Liver (tissue), 3 donors: ENCODE data around the gene KSR2.
"Not testable (repeated sequence)": the region's sequence is repeated elsewhere in the genome, so short reads cannot be mapped to it uniquely, and the experiment has no call there.

ENCODE experiments used
- FOXA2 ChIP-seq: IDR thresholded peaks from 2 replicates; pipeline ENCODE4 v1.6.1; 2016; ENCODE audit warnings: antibody characterized with exemption
- GABPA ChIP-seq, 2 donors: IDR thresholded peaks in 1 of 2; conservative IDR thresholded peaks in 1 of 2; 2 replicates each; pipeline ENCODE4 v1.6.1; 2016; ENCODE audit warnings: antibody characterized with exemption in 2 of 2, mild to moderate bottlenecking in 1 of 2, moderate library complexity in 1 of 2
- JUND ChIP-seq, 2 donors: IDR thresholded peaks; 2 replicates each; pipeline ENCODE4 v1.6.1; 2016; ENCODE audit warnings: antibody characterized with exemption in 2 of 2
- REST ChIP-seq: IDR thresholded peaks from 2 replicates; pipeline ENCODE4 v1.6.1; 2016; ENCODE audit warnings: antibody characterized with exemption, mild to moderate bottlenecking
- SP1 ChIP-seq: IDR thresholded peaks from 2 replicates; pipeline ENCODE4 v1.6.1; 2018; ENCODE audit warnings: antibody characterized with exemption, mild to moderate bottlenecking
- YY1 ChIP-seq: IDR thresholded peaks from 2 replicates; pipeline ENCODE4 v1.6.1; 2016; ENCODE audit warnings: antibody characterized with exemption, mild to moderate bottlenecking
- TF ChIP-seq, protein P1 (sequence below): fragments of 150-350 bp; IDR thresholded peaks from 2 replicates; pipeline ENCODE4 v1.5.1; 2017; ENCODE audit warnings: improper control_type of control experiment, low read depth, low read length; ENCODE audit not compliant: missing input control
- TF ChIP-seq, protein P2 (sequence below): IDR thresholded peaks from 2 replicates; pipeline ENCODE4 v1.6.1; 2016; ENCODE audit warnings: antibody characterized with exemption
- donor health status: healthy.
- donor health status: healthy.

DNA sequence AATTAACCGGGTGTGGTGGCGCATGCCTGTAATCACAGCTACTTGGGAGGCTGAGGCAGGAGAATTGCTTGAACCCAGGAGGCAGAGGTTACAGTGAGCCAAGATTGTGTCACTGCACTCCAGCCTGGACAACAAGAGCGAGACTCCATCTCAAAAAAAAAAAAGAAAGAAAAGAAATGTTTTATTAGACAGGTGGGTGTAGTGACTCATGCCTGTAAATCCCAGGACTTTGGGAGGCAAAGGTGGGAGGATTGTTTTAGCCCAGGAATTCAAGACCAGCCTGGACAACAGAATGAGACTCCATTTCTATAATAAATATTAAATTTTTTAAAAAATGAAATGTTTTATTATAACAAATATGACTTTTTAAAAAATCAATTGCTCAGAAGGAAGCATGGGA is 77.5 kb downstream of the KSR2 start:
- TF ChIP-seq, protein P1, sequence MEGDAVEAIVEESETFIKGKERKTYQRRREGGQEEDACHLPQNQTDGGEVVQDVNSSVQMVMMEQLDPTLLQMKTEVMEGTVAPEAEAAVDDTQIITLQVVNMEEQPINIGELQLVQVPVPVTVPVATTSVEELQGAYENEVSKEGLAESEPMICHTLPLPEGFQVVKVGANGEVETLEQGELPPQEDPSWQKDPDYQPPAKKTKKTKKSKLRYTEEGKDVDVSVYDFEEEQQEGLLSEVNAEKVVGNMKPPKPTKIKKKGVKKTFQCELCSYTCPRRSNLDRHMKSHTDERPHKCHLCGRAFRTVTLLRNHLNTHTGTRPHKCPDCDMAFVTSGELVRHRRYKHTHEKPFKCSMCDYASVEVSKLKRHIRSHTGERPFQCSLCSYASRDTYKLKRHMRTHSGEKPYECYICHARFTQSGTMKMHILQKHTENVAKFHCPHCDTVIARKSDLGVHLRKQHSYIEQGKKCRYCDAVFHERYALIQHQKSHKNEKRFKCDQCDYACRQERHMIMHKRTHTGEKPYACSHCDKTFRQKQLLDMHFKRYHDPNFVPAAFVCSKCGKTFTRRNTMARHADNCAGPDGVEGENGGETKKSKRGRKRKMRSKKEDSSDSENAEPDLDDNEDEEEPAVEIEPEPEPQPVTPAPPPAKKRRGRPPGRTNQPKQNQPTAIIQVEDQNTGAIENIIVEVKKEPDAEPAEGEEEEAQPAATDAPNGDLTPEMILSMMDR = not testable (repeated sequence)
- not testable (repeated sequence) for TF ChIP-seq REST; SP1; YY1; JUND (IDR thresholded peaks at IDR 0.05); GABPA (IDR thresholded peaks at IDR 0.05 in 1 of 2, conservative IDR thresholded peaks at IDR 0.05 in 1 of 2); FOXA2
- TF ChIP-seq, protein P2, sequence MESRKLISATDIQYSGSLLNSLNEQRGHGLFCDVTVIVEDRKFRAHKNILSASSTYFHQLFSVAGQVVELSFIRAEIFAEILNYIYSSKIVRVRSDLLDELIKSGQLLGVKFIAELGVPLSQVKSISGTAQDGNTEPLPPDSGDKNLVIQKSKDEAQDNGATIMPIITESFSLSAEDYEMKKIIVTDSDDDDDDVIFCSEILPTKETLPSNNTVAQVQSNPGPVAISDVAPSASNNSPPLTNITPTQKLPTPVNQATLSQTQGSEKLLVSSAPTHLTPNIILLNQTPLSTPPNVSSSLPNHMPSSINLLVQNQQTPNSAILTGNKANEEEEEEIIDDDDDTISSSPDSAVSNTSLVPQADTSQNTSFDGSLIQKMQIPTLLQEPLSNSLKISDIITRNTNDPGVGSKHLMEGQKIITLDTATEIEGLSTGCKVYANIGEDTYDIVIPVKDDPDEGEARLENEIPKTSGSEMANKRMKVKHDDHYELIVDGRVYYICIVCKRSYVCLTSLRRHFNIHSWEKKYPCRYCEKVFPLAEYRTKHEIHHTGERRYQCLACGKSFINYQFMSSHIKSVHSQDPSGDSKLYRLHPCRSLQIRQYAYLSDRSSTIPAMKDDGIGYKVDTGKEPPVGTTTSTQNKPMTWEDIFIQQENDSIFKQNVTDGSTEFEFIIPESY = not testable (repeated sequence)
